Brain microvascular endothelial cell (primary cell): ENCODE data around the gene SH2D4B.

Source experiments
- DNase-seq: peaks from one replicate; pipeline ENCODE4 v3.0.0-alpha.2; 2020
- H3K27ac ChIP-seq: fragments of 250-450 bp; sonication (Bioruptor Pico); 2 replicates; pipeline ENCODE4 v1.5.1; 2020; ENCODE audit warnings: mild to moderate bottlenecking, moderate library complexity
- H3K27me3 ChIP-seq: fragments of 250-450 bp; sonication (Bioruptor Pico); replicated peaks from 2 replicates; pipeline ENCODE4 v1.5.1; 2020; ENCODE audit warnings: mild to moderate bottlenecking
- H3K36me3 ChIP-seq: fragments of 250-450 bp; sonication (Bioruptor Pico); replicated peaks from 2 replicates; pipeline ENCODE4 v1.5.1; 2020; ENCODE audit warnings: mild to moderate bottlenecking
- H3K4me3 ChIP-seq: 2 replicates; pipeline ENCODE4 v1.5.1; 2011; ENCODE audit warnings: low read depth, mild to moderate bottlenecking, control low read depth, low read length, moderate library complexity
- CTCF ChIP-seq: IDR thresholded peaks from 2 replicates; pipeline ENCODE4 v1.5.1; 2011; ENCODE audit warnings: low read depth, mild to moderate bottlenecking, moderate library complexity, low read length, control low read depth, inconsistent platforms; ENCODE audit errors: missing control alignments
- in situ Hi-C: cut with HindIII; loops from 2 replicates; pipeline ENCODE4 v1.10.0; 2017; ENCODE audit warnings: low sequenced_read_pairs, low pct_ligation_motif_present

SH2D4B gene

GRCh38 chr10:80567292-80567691 is 29.6 kb downstream of the SH2D4B start:
- TF ChIP-seq CTCF: peak; percentile 12
- no peaks in the 10 kb centered on the region for H3K27me3 ChIP-seq
- in situ Hi-C loops: no loop called here
- no peaks in the 10 kb centered on the region for H3K36me3 ChIP-seq
- no peak overlapping the region for H3K4me3 ChIP-seq
- no peak for DNase-seq
- H3K27ac ChIP-seq: no peak overlapping the region

- no peak overlapping the region for H3K4me3 ChIP-seq
- no peaks in the 10 kb centered on the region for H3K27me3 ChIP-seq
- no peak overlapping the region for H3K27ac ChIP-seq
- DNase-seq: no peak
- in situ Hi-C loops: no loop called here
- TF ChIP-seq CTCF: no peak
- H3K36me3 ChIP-seq: no peaks in the 10 kb centered on the region
Observed at GRCh38 chr10:80569131-80569895, 31.6 kb downstream of the SH2D4B start.

- TF ChIP-seq CTCF: no peak
- H3K4me3 ChIP-seq: no peak overlapping the region
- no peaks in the 10 kb centered on the region for H3K27me3 ChIP-seq
- in situ Hi-C loops: no loop called here
- no peak overlapping the region for H3K27ac ChIP-seq
- no peak for DNase-seq
- H3K36me3 ChIP-seq: no peaks in the 10 kb centered on the region
Observed at GRCh38 chr10:80571352-80571751, 33.6 kb downstream of the SH2D4B start.

- DNase-seq: no peak
- Histone ChIP-seq H3K4me3 (no peak overlapping the region), H3K27ac (no peak overlapping the region), H3K27me3 (no peaks in the 10 kb centered on the region), H3K36me3 (no peaks in the 10 kb centered on the region)
- TF ChIP-seq CTCF: no peak
- in situ Hi-C loops: no loop called here
Observed at GRCh38 chr10:80579181-80579763, 41.6 kb downstream of the SH2D4B start.

- H3K36me3 ChIP-seq: no peaks in the 10 kb centered on the region
- no peak for TF ChIP-seq CTCF
- no peak overlapping the region for H3K4me3 ChIP-seq
- no peak for DNase-seq
- H3K27ac ChIP-seq: no peak overlapping the region
- no peaks in the 10 kb centered on the region for H3K27me3 ChIP-seq
- in situ Hi-C loops: no loop called here
Observed at GRCh38 chr10:80579849-80580637, 42.3 kb downstream of the SH2D4B start.
